ENCODE measurements around the gene MLLT3. TPM values are rescaled to one million over a fixed set of nuclear protein-coding genes. Genes with fewer than 3 reads are reported as not detected.

The MLLT3 gene
- 10 to 100 TPM; 10.8 to 17.5 (median 12.4) TPM for total RNA-seq

- no peaks in the 10 kb centered on the region for H3K9me3 ChIP-seq
- peaks cover 41% of the 10 kb centered on the region for H3K4me1 ChIP-seq
- peak; percentile 96 for DNase-seq (ENCODE audit: low spot score in 2 of 2)
- H3K27me3 ChIP-seq: no peaks in the 10 kb centered on the region
- 3% methylated on average over 23 of the region's 41 CpGs for WGBS
- H3K4me3 ChIP-seq: peak within 1 kb of the TSS; percentile 82
- TF ChIP-seq EP300 (IDR thresholded peaks at IDR 0.05): no peak
- TF ChIP-seq POLR2A (IDR thresholded peaks at IDR 0.05): no peak
- no peak for TF ChIP-seq POLR2AphosphoS5 (IDR thresholded peaks at IDR 0.05)
- TF ChIP-seq CTCF (IDR thresholded peaks at IDR 0.05): no peak
- peak within 1 kb of the TSS; percentile 79 for H3K27ac ChIP-seq
- H3K36me3 ChIP-seq: no peaks in the 10 kb centered on the region
Observed at GRCh38 chr9:20622330-20623020, at the start of gene MLLT3. TSS of gene MLLT3 (minus strand) at chr9:20622499.

GRCh38 chr9:20671635-20672034 is 49.3 kb upstream of the MLLT3 start:
- 83% methylated on average over 4 of the region's 4 CpGs for WGBS
- no peak for DNase-seq (ENCODE audit: low spot score in 2 of 2)
- no peaks in the 10 kb centered on the region for H3K4me1 ChIP-seq
- no peaks in the 10 kb centered on the region for H3K27me3 ChIP-seq
- no peak for TF ChIP-seq POLR2A (IDR thresholded peaks at IDR 0.05)
- no peak for TF ChIP-seq EP300 (IDR thresholded peaks at IDR 0.05)
- TF ChIP-seq CTCF (IDR thresholded peaks at IDR 0.05): no peak
- TF ChIP-seq POLR2AphosphoS5 (IDR thresholded peaks at IDR 0.05): no peak
- no peaks in the 10 kb centered on the region for H3K9me3 ChIP-seq
- H3K36me3 ChIP-seq: no peaks in the 10 kb centered on the region
- H3K4me3 ChIP-seq: no peak overlapping the region
- H3K27ac ChIP-seq: no peak overlapping the region

GRCh38 chr9:20670395-20670794 is 48.1 kb upstream of the MLLT3 start:
- Histone ChIP-seq H3K27ac (no peak overlapping the region), H3K4me3 (no peak overlapping the region), H3K27me3 (no peaks in the 10 kb centered on the region), H3K9me3 (no peaks in the 10 kb centered on the region), H3K36me3 (no peaks in the 10 kb centered on the region), H3K4me1 (no peaks in the 10 kb centered on the region)
- TF ChIP-seq EP300 (IDR thresholded peaks at IDR 0.05) (no peak), POLR2AphosphoS5 (IDR thresholded peaks at IDR 0.05) (no peak), CTCF (IDR thresholded peaks at IDR 0.05) (no peak), POLR2A (IDR thresholded peaks at IDR 0.05) (no peak)
- no peak for DNase-seq (ENCODE audit: low spot score in 2 of 2)
- WGBS: 75% methylated on average over 6 of the region's 6 CpGs

- Histone ChIP-seq H3K4me1 (no peaks in the 10 kb centered on the region), H3K9me3 (no peaks in the 10 kb centered on the region), H3K4me3 (no peak overlapping the region), H3K27me3 (no peaks in the 10 kb centered on the region), H3K36me3 (no peaks in the 10 kb centered on the region), H3K27ac (no peak overlapping the region)
- no peak for TF ChIP-seq EP300 (IDR thresholded peaks at IDR 0.05)
- no peak for TF ChIP-seq POLR2A (IDR thresholded peaks at IDR 0.05)
- TF ChIP-seq CTCF (IDR thresholded peaks at IDR 0.05): no peak
- TF ChIP-seq POLR2AphosphoS5 (IDR thresholded peaks at IDR 0.05): no peak
- no peak for DNase-seq (ENCODE audit: low spot score in 2 of 2)
- WGBS: 90% methylated on average over 3 of the region's 3 CpGs
Observed at GRCh38 chr9:20664501-20664900, 42.2 kb upstream of the MLLT3 start.

GRCh38 chr9:20663133-20663532 is 40.8 kb upstream of the MLLT3 start:
- Histone ChIP-seq H3K36me3 (no peaks in the 10 kb centered on the region), H3K4me1 (no peaks in the 10 kb centered on the region), H3K27ac (no peak overlapping the region), H3K4me3 (no peak overlapping the region), H3K9me3 (no peaks in the 10 kb centered on the region), H3K27me3 (no peaks in the 10 kb centered on the region)
- WGBS: 97% methylated on average over 2 of the region's 2 CpGs
- DNase-seq (ENCODE audit: low spot score in 2 of 2): no peak
- TF ChIP-seq POLR2AphosphoS5 (IDR thresholded peaks at IDR 0.05) (no peak), CTCF (IDR thresholded peaks at IDR 0.05) (no peak)

All from suprapubic skin (tissue), 4 donors.